H9 (cell line): ENCODE results near the gene XYLB. TPM values are rescaled to one million over a fixed set of nuclear protein-coding genes. Genes with fewer than 3 reads are reported as not detected.

Experiments used
- DNase-seq: peaks from one replicate; pipeline ENCODE4 v3.0.0-alpha.2; 2017
- H2AFZ ChIP-seq: one replicate; pipeline ENCODE4 v1.6.1; 2013; ENCODE audit warnings: mild to moderate bottlenecking, low read length, control low read depth, moderate library complexity
- H2AK5ac ChIP-seq: 2 replicates; pipeline ENCODE4 v1.6.1; 2013; ENCODE audit warnings: low read length, control low read depth, mixed read lengths; ENCODE audit not compliant: insufficient read length
- H2BK120ac ChIP-seq: one replicate; pipeline ENCODE4 v1.6.1; 2013; ENCODE audit warnings: low read depth, mild to moderate bottlenecking, low read length, control low read depth, inconsistent platforms; ENCODE audit not compliant: poor library complexity, severe bottlenecking
- H2BK12ac ChIP-seq: 2 replicates; pipeline ENCODE4 v1.6.1; 2013; ENCODE audit warnings: low read length, control low read depth, mixed read lengths, low read depth; ENCODE audit not compliant: insufficient read length
- H2BK15ac ChIP-seq: 2 replicates; pipeline ENCODE4 v1.6.1; 2013; ENCODE audit warnings: low read depth, low read length, control low read depth
- H2BK20ac ChIP-seq: one replicate; pipeline ENCODE4 v1.6.1; 2013; ENCODE audit warnings: low read depth, mild to moderate bottlenecking, low read length, control low read depth, inconsistent platforms; ENCODE audit not compliant: poor library complexity, severe bottlenecking
- H2BK5ac ChIP-seq: 2 replicates; pipeline ENCODE4 v1.6.1; 2013; ENCODE audit warnings: low read length, control low read depth, mixed read lengths; ENCODE audit not compliant: insufficient read length
- H3K14ac ChIP-seq: 2 replicates; pipeline ENCODE4 v1.6.1; 2013; ENCODE audit warnings: low read length, control low read depth; ENCODE audit not compliant: insufficient read depth
- H3K18ac ChIP-seq: 2 replicates; pipeline ENCODE4 v1.6.1; 2013; ENCODE audit warnings: low read depth, mild to moderate bottlenecking, mixed read lengths, low read length, control low read depth; ENCODE audit not compliant: insufficient read length
- H3K23ac ChIP-seq: 2 replicates; pipeline ENCODE4 v1.6.1; 2013; ENCODE audit warnings: low read length, control low read depth, mixed read lengths, low read depth; ENCODE audit not compliant: insufficient read length
- H3K23me2 ChIP-seq: 2 replicates; pipeline ENCODE4 v1.6.1; 2013; ENCODE audit warnings: low read depth, mild to moderate bottlenecking, mixed read lengths, low read length, control low read depth; ENCODE audit not compliant: insufficient read length, poor library complexity, severe bottlenecking
- H3K27ac ChIP-seq: 2 replicates; pipeline ENCODE4 v1.5.1; 2013; ENCODE audit warnings: low read length, control low read depth, mixed read lengths, low read depth; ENCODE audit not compliant: insufficient read length
- H3K27me3 ChIP-seq: 2 replicates; pipeline ENCODE4 v1.6.1; 2013; ENCODE audit warnings: low read length, control low read depth, inconsistent platforms; ENCODE audit not compliant: insufficient read depth
- H3K4ac ChIP-seq: 2 replicates; pipeline ENCODE4 v1.6.1; 2013; ENCODE audit warnings: low read depth, mild to moderate bottlenecking, control low read depth, inconsistent platforms, low read length, moderate library complexity
- H3K4me1 ChIP-seq: 2 replicates; pipeline ENCODE4 v1.6.1; 2013; ENCODE audit warnings: low read length, control low read depth, inconsistent platforms; ENCODE audit not compliant: insufficient read depth
- H3K4me2 ChIP-seq: 2 replicates; pipeline ENCODE4 v1.6.1; 2013; ENCODE audit warnings: low read length, control low read depth, mixed read lengths; ENCODE audit not compliant: insufficient read length, insufficient read depth
- H3K56ac ChIP-seq: 2 replicates; pipeline ENCODE4 v1.6.1; 2013; ENCODE audit warnings: low read depth, mild to moderate bottlenecking, mixed read lengths, low read length, control low read depth; ENCODE audit not compliant: insufficient read length
- H3K79me1 ChIP-seq: 2 replicates; pipeline ENCODE4 v1.6.1; 2013; ENCODE audit warnings: low read depth, mild to moderate bottlenecking, moderate library complexity, low read length, control low read depth, inconsistent platforms; ENCODE audit not compliant: insufficient read depth, poor library complexity, severe bottlenecking
- H3K79me2 ChIP-seq: 2 replicates; pipeline ENCODE4 v1.6.1; 2013; ENCODE audit warnings: low read length, control low read depth, inconsistent platforms; ENCODE audit not compliant: insufficient read depth
- H3K9ac ChIP-seq: 2 replicates; pipeline ENCODE4 v1.6.1; 2013; ENCODE audit warnings: low read length, control low read depth, mixed read lengths; ENCODE audit not compliant: insufficient read length; ENCODE audit errors: extremely low read depth
- H3K9me3 ChIP-seq: one replicate; pipeline ENCODE4 v1.6.1; 2013; ENCODE audit warnings: low read depth, low read length, inconsistent platforms; ENCODE audit not compliant: control insufficient read depth
- H3T11ph ChIP-seq: one replicate; pipeline ENCODE4 v1.6.1; 2013; ENCODE audit warnings: mild to moderate bottlenecking, low read length, control low read depth, inconsistent platforms
- H4K20me1 ChIP-seq: one replicate; pipeline ENCODE4 v1.6.1; 2013; ENCODE audit not compliant: control insufficient read depth, insufficient read length, insufficient read depth
- H4K5ac ChIP-seq: 2 replicates; pipeline ENCODE4 v1.6.1; 2013; ENCODE audit warnings: low read depth, mild to moderate bottlenecking, mixed read lengths, low read length, control low read depth; ENCODE audit not compliant: insufficient read length
- H4K8ac ChIP-seq: replicated peaks from 2 replicates; pipeline ENCODE4 v1.6.1; 2013; ENCODE audit warnings: low read length, control low read depth, mixed read lengths, low read depth; ENCODE audit not compliant: insufficient read length
- H4K91ac ChIP-seq: 2 replicates; pipeline ENCODE4 v1.6.1; 2013; ENCODE audit warnings: low read depth, mild to moderate bottlenecking, moderate library complexity, mixed read lengths, low read length, control low read depth; ENCODE audit not compliant: insufficient read length
- H3K27ac Mint-ChIP-seq, 3 experiments: 2 replicates in 2 of 3; 3 replicates in 1 of 3; pipeline ENCODE4 v1.8.0; 2020 to 2021; ENCODE audit warnings: mixed read lengths in 3 of 3, mild to moderate bottlenecking in 1 of 3, moderate library complexity in 1 of 3
- H3K27me3 Mint-ChIP-seq: 2 replicates; pipeline ENCODE4 v1.8.0; 2021; ENCODE audit warnings: low read depth, mild to moderate bottlenecking, moderate library complexity, mixed read lengths
- H3K36me3 Mint-ChIP-seq, 3 experiments: 2 replicates in 2 of 3; 3 replicates in 1 of 3; pipeline ENCODE4 v1.8.0; 2020 to 2021; ENCODE audit warnings: low read depth in 3 of 3, mixed read lengths in 3 of 3; ENCODE audit not compliant: insufficient read depth in 1 of 3
- H3K4me1 Mint-ChIP-seq, 2 experiments: 2 replicates each; pipeline ENCODE4 v1.8.0; 2020; ENCODE audit warnings: mixed read lengths in 2 of 2
- H3K4me3 Mint-ChIP-seq, 2 experiments: 2 replicates in 1 of 2; 3 replicates in 1 of 2; pipeline ENCODE4 v1.8.0; 2020 to 2021; ENCODE audit warnings: mild to moderate bottlenecking in 2 of 2, mixed read lengths in 2 of 2, moderate library complexity in 1 of 2
- H3K9me3 Mint-ChIP-seq, 2 experiments: 2 replicates in 1 of 2; 3 replicates in 1 of 2; pipeline ENCODE4 v1.8.0; 2020; ENCODE audit warnings: mild to moderate bottlenecking in 2 of 2, mixed read lengths in 2 of 2, moderate library complexity in 1 of 2
- CTCF ChIP-seq: fragments of 200-600 bp; sonication (generic); conservative IDR thresholded peaks from 3 replicates; pipeline ENCODE4 v1.8.0; 2021; ENCODE audit warnings: antibody characterized with exemption, mild to moderate bottlenecking
- WGBS: extraction: QIAGEN DNeasy Blood & Tissue Kit; methylation state at CpG from one replicate; pipeline ENCODE4 v1.1.7; 2013; ENCODE audit warnings: missing lambda C conversion rate, low lambda C conversion rate, mixed read lengths; ENCODE audit not compliant: insufficient read length; ENCODE audit errors: extremely low coverage; 5-methylcytosine and 5-hydroxymethylcytosine counted together
- total RNA-seq: library from RNA; stranded (reverse); gene quantifications from 2 replicates; pipeline ENCODE4 v1.2.1, GENCODE V29; 2021

Gene XYLB
- total RNA-seq, 1 experiment from 2014 or later = 2.6 TPM

- Histone ChIP-seq H2BK15ac (no peak overlapping the region), H3K14ac (no peak overlapping the region), H3K79me1 (no peaks in the 10 kb centered on the region), H2AK5ac (no peak overlapping the region), H4K91ac (no peak overlapping the region), H3K56ac (no peak overlapping the region), H3K18ac (no peak overlapping the region), H2BK5ac (no peak overlapping the region), H3K23me2 (no peaks in the 10 kb centered on the region), H3K4ac (no peak overlapping the region), H3K27me3 (no peaks in the 10 kb centered on the region), H3K4me2 (no peak overlapping the region), H3K27ac (no peak overlapping the region), H3K79me2 (no peaks in the 10 kb centered on the region), H3K23ac (no peak overlapping the region), H2AFZ (no peak overlapping the region), H3K9ac (no peak overlapping the region), H3T11ph (no peak overlapping the region), H4K8ac (no peak overlapping the region), H2BK120ac (no peak overlapping the region), H4K5ac (no peak overlapping the region), H3K4me1 (no peaks in the 10 kb centered on the region), H3K9me3 (no peaks in the 10 kb centered on the region), H2BK12ac (no peak overlapping the region), H2BK20ac (no peak overlapping the region), H4K20me1 (no peaks in the 10 kb centered on the region)
- no peak for TF ChIP-seq CTCF
- DNase-seq = no peak
- Mint-ChIP-seq H3K27me3 (no peaks in the 10 kb centered on the region; the same call in none of the 2 replicates), H3K4me1 (peaks cover 0 to 10% of the 10 kb centered on the region in 2 experiments; a peak in 3 of 4 replicates), H3K27ac (no peak overlapping the region), H3K36me3 (no peaks in the 10 kb centered on the region), H3K9me3 (no peaks in the 10 kb centered on the region), H3K4me3 (no peak overlapping the region)
- no CpG with 5 or more reads among the region's 2 CpGs for WGBS
These were observed 34.6 kb upstream of the XYLB start for GRCh38 chr3:38311941-38312340.
